Muscle of back (tissue), 11 donors: ENCODE measurements around the gene FAM161A. TPM values are rescaled to one million over a fixed set of nuclear protein-coding genes. Genes with fewer than 3 reads are reported as not detected.

Experiments
- DNase-seq, 3 donors: peaks; one replicate each; pipeline versions ENCODE4 v3.0.0 to v3.0.0-alpha.2; 2013
- polyA plus RNA-seq, 10 donors: library from polyadenylated mRNA; unstranded; fragments of 120-200 nt; gene quantifications; one replicate each; pipeline ENCODE4 v1.2.1, GENCODE V29; 2013; ENCODE audit not compliant: insufficient read length in 10 of 10

FAM161A gene
- polyA plus RNA-seq, 10 donors, result 7.1 to 17.7 (median 9.9) TPM

DNA sequence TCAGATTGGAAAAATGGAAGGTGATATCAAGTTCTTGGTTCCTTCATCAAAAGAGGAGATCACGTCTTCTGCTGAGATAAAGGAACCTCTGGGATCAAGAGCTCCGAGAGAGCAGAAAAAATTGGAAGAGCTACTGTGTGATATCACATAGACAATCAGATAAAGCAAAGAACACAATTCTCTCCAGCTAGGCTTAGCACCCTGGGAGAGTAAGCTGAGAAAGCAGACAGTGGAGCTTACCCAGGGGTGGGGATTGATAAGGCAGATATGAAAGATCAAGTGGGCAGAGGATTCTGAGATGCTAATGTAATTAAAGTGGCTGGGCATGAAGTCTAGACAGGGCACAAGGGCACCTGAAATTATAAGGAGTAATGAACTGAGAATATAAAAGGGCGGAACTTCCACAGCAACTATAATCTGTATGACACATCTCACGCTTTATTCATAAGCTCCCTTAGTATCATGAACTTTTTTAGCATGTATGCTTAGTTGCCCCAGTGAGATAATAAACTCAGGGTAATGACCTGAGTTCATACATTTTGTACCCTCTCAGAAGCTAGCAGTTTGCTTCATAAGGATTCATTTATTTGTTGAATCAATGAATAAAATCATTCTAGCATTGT lies 65.8 kb downstream of the FAM161A start:
- DNase-seq, result no peak

DNA sequence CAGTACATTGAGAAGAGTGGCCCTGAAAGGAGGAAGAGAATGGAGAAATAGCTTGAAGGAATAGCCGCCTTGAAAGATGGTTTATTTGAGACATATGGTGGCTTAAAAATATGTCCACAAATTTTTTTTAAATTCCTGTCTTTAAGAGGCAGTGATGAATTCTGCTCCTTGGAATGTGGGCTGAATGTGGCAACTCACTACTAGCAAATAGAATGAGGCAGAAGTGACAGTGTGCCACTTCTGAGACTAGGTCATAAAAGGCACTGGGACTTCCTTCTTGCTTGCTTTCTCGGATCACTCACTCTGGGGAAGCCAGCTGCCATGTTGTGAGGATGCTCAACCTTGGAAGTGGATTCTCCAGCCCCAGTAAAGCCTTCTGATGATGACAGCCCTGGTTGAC lies 67.0 kb downstream of the FAM161A start:
- no peak for DNase-seq

DNA sequence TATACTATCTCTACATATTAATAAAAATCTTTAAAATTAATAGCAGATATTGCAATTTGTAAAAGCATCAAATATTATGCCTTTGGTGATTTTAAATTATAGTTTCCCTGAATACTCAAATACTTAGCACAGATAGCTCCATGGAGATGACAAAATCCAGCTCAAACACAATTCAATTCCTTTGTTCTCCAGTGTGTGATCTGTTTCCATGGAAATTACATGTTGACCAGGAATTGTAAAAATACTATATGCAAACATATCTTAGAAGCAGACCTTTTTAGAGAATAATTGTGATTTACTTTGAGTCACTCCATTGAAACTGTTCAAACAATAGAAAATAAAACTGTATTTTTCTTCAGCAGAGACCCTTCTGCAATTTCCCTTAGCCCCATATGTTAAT lies 68.3 kb downstream of the FAM161A start:
- no peak for DNase-seq

DNA sequence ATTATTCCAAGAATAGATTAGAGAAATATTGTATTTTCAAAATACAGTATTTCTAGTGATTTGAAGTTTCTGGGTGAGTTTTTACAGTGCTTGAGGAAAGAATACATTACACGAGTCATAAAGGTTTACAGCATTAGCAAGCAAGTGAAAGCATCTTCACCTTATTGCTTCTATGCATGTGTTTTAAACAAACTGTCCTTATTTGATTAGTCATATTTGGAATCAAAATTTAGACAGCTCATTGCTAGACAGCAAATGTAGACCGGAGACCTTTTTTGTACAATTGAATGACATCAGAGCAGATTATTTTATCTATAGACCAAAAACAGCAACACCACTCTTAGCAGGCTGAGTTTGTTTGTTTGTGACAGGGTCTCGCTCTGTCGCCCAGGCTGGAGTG lies 69.2 kb downstream of the FAM161A start:
- no peak for DNase-seq

DNA sequence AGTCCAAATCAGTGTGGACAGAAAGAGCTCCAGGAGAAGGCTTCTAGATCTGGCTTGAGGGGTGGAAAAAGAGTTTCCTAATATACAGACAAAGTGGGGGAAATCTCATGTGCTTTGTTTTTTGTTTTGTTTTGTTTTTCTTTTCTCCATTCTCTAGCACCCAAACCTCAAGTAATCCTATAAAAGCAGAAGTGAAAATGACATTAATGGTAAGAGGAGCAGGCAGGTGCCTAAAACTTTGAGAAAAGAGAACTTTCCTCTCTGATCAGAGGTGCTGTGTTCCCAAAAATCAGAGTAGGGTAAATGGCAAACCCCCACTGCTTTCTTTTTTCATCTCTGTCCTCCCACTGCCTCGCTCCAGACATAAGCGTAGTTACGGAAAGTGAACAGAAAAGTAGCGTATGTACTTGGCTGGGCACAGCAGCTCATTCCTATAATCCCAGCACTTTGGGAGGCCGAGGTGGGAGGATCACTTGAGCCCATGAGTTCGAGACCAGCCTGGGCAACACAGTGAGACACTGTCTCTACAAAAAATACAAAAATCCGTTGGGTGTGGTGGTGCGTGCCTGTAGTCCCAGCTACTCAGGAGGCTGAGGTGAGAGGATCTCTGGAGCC lies 77.8 kb downstream of the FAM161A start:
- no peak for DNase-seq

Other genes starting within 250 kb of the FAM161A start
- gene CCT4, start 34.6 kb upstream of the FAM161A start, polyA plus RNA-seq, result 100 to 1,000 TPM; 107 to 137 (median 118) TPM
- 10 to 100 TPM; 49.7 to 85.8 (median 73.1) TPM for gene COMMD1, start 51.6 kb upstream of the FAM161A start, polyA plus RNA-seq